HG02610 (cell line): ENCODE results near the gene ZNF646.

Experiments used
- ATAC-seq: cut with Tn5 transposase; IDR thresholded peaks from one replicate; pipeline ENCODE4 v1.9.1; 2021; ENCODE audit warnings: mild to moderate bottlenecking, moderate library complexity; ENCODE audit not compliant: unreplicated experiment

Gene ZNF646

DNA sequence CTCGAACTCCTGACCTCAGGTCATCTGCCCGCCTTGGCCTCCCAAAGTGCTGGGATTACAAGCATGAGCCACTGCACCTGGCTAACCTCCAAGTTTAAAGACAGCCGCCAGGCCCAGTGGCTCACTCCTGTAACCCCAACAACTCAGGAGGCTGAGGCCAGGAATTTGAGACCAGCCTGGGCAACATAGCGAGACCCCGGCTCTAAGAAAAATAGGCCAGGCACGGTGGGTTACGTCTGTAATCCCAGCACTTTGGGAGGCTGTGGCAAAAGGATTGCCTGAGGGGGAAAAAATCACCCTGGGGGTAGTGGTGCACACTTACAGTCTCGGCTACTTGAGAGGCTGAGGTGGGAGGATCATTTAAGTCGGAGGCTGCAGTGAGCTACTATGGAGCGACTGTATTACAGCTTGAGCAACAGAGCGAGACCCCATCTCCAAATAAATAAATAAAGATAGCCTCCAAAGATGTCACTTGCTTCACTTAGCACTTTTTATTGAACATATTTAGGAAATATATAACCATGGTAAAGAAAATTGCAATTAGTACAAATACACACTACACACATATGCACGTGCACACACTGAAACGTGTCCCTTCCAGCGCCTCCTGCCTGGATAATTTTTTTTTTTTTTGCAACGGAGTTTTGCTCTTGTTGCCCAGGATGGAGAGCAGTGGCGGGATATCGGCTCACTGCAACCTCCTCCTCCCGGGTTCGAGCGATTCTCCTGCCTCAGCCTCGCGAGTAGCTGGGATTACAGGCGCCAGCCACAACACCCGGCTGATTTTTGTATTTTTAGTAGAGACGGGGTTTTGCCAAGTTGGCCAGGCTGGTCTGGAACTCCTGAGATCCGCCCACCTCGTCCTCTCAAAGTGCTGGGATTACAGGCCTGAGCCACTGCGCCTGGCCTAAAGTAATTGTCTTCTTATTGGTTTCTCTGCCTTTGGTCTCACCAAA is 32.6 kb downstream of the ZNF646 start:
- no peak for ATAC-seq

DNA sequence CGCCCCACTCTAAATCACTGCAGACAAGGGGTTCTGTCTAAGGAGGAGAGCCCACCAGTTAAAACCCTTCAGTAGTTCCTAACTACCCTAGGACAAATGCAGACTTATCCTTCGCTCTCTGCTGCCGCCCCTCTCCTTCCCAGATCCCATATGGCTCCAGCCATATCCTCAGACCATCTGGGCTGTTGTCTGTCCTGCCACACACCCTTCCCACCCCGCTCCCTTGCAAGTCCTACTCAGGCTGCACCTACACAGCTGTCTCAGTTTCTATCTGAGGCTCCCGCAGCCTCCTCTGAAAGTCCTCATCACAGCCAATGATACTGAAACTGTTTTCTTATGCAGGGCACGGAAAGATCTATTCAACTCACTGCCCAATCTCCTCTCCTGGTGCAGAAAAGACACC is 33.2 kb downstream of the ZNF646 start:
- peak; percentile 55 for ATAC-seq

- peak; percentile 79 for ATAC-seq
These were observed 34.0 kb downstream of the ZNF646 start, which contains the start of gene BCKDK for GRCh38 chr16:31108035-31108793. Gene BCKDK, plus strand, starts transcription at chr16:31108386. Its CDS starts 838 bp downstream, at chr16:31109224.

GRCh38 chr16:31108794-31109558 is 34.8 kb downstream of the ZNF646 start:
- ATAC-seq, result no peak

- no peak for ATAC-seq
These were observed 35.4 kb downstream of the ZNF646 start for GRCh38 chr16:31109622-31110021.

DNA sequence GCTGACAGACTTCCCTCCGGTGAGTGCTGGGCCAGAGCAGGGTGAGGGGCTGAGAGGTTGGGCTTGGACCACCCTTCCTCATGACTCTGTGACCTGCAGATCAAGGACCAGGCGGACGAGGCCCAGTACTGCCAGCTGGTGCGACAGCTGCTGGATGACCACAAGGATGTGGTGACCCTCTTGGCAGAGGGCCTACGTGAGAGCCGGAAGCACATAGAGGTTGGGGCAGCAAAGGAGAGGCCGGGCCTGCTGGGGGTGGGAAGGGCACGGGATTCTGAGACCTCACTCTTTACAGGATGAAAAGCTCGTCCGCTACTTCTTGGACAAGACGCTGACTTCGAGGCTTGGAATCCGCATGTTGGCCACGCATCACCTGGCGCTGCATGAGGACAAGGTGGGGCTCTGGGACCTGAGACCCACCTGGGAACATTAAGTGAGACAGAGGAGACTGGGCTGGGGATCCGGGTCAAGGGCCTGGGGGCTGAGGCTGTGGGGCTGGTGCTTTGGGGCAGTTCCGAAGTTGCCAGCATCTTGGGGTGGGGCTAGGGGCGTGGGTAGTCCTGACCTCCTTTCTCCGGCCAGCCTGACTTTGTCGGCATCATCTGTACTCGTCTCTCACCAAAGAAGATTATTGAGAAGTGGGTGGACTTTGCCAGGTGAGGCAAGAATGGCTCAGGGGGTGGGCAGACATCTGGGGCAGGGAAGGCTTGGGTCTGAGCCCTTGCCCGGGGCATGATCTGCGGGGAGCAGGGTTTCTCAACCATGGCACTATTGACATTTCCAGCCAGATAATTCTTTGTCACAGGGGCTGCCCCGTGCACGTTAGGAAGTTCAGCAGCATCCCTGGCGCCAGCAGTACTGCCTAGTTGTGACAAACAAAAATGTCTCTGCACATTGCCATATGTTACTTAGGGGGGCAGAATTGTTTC is 36.1 kb downstream of the ZNF646 start:
- ATAC-seq, result no peak

- ATAC-seq, result no peak
These were observed 37.8 kb downstream of the ZNF646 start for GRCh38 chr16:31111881-31112466.

GRCh38 chr16:31112711-31113110 is 38.5 kb downstream of the ZNF646 start:
- no peak for ATAC-seq

GRCh38 chr16:31113121-31114120 is 39.2 kb downstream of the ZNF646 start:
- ATAC-seq, result no peak

DNA sequence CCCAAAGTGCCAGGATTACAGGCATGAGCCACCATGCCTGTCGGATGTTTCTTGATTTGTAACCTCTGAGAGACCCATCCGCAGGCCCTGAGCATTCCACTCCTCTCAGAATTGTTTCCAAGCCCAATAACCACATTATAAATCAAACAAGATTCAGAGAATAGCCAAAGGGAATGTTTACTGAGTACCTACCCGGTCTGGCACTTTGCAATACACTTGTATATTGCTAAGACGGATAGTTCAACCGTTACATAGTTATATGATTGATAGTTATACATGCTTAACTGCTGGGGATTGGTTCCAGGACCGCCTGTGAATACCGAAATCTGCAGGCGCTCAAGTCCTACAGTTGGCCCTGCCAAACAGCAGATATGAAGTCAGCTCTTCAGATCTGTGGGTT is 40.2 kb downstream of the ZNF646 start:
- no peak for ATAC-seq

DNA sequence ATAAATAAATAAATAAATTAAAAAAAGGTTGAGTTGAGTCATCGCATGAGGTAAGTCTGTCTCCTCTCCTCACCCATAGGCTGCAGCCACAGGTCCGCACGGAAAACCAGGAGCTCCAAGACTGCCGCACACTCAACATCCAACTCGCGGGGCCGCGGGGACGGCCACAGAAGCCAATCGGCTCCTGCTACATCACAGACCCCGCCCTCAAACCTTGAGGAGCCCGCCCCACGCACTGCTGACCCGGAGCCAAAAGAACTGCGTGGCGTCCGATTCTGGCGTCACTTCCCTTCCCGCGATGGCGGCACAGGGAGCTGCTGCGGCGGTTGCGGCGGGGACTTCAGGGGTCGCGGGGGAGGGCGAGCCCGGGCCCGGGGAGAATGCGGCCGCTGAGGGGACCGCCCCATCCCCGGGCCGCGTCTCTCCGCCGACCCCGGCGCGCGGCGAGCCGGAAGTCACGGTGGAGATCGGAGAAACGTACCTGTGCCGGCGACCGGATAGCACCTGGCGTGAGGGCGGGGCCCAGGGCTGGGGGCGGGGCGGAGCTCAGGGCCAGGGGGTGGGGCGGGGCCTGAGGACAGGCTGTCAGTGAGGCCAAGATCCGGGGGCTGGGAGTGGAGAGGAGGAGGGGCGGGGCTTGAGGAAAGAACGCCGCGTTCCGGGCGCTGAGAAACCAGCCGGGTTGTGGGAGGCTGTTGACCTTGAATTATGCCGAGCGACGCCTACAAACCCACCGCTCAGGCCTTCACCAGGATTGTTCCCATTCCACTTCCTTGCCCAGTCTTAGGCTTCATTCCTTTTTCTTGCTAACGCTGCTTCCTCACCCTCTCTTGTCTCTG is 43.4 kb downstream of the ZNF646 start, which contains the start of gene KAT8:
Gene KAT8 (plus strand): TSS at position 281 of the 839 bp plus-strand sequence. CDS start 18 bp downstream, at position 299.
- ATAC-seq, result peak; percentile 89

DNA sequence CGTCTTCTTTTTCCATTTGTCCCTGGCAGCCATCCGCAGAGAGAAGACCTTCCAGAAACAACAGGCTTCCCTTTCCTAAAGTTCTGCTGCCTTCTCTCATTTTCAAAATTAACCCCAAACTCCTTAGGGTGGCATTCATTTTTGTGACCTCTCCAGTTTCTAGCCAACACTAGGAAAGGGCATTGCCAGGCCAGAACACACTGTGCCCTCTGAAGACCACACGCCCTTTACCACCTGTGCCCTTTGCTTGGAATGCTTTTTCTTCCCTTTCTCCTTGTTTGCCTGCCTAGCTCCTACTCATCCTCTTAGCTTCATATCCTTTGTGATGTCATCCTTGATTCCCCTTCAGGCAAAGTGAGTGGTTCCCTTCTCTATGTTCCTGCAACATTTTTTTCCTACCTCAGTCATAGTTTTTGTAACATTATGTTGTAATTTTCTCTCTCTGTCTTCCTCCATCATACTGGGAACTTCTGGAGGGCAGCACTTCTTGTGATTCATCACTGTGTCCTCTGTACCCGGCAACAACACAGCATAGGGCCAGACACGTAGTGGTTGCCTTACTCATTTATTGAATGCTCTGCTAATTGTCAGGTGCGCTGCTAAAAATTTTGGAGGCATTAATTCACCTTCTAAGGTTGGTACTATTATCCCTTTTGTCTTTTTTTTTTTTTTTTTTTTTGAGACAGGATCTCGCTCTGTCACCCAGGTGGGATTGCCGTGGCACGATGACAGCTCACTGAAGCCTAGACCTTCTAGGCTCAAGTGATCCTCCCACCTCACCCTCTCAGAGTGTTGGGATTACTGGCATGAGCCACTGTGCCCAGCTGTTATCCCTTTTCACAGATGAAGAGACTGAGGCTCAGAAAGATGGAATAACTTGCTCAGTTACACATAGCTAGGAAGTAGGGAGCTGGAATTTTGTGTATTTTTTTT is 44.3 kb downstream of the ZNF646 start:
- ATAC-seq, result no peak

- ATAC-seq, result no peak
These were observed 45.9 kb downstream of the ZNF646 start for GRCh38 chr16:31120129-31120528.

DNA sequence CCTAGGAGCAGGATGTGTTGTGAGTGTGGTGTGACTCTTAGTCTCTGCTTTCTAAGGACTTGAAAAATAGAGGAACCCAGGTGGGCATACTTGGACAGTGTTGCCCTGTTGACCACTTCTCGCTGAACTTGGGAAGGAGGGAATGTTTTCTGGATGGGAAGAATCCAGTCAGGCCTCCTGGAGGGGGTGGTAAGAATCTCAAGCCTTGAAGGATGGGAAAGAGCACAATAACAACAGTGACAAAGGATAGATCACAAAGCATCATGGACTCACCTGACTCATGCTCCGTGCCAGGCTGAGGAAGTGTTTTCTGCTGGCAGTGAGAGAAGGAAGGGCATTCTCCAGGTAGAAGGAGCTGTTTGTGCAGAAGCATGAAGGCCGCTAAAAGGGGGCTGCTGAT is 51.6 kb downstream of the ZNF646 start:
- no peak for ATAC-seq

DNA sequence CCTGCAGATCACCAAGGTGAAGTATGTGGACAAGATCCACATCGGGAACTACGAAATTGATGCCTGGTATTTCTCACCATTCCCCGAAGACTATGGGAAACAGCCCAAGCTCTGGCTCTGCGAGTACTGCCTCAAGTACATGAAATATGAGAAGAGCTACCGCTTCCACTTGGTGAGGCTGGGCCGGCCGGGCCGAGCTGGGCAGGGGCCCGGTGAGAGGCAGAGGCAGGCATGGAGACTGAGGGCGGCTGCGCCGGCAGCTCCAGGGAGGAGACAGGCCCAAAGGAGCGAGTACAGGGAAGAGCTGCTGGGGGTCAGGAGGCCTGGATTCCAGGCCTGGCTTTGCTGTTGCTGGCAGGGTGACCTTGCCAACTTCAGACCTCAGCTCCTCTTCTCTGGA is 53.0 kb downstream of the ZNF646 start:
- no peak for ATAC-seq
